ENCODE results near the gene MTCL1. TPM values are rescaled to one million over a fixed set of nuclear protein-coding genes. Genes with fewer than 3 reads are reported as not detected.

The MTCL1 gene
- total and polyA plus RNA-seq, 10 donors, result 1.6 to 7.5 (median 3.9) TPM

DNA sequence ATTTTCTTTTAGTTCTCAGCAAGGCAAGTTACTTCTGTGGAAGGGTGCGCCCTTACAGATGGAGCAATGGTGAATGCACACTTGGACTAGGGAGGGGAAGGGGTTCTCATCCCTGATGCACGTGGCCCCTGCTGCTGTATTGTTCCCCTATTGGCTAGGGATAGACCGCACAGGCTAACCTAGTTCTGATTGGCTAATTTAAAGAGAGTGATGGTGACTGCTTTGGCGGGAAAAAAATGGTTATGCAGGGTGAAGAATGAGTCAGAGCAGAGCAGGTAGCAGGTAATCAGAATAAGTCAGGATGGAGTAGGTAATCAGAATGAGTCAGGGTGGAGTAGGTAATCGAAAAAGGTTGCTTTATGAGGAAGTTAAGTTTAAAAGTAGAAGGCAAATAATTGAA lies 171.5 kb downstream of the MTCL1 start:
- Histone ChIP-seq H3K9me3 (peaks cover 0 to 10% (median 6%) of the 10 kb centered on the region in 8 donors), H3K4me1 (no peaks in the 10 kb centered on the region), H3K27me3 (replicated peaks in 1 of 7) (peaks cover 0 to 4% (median 0%) of the 10 kb centered on the region in 7 donors), H3K4me3 (no peak overlapping the region), H3K36me3 (no peaks in the 10 kb centered on the region), H3K27ac (no peak overlapping the region)
- no peak for DNase-seq
- 81 to 87% (median 82%) methylated on average over 5 of the region's 5 CpGs for WGBS, 5 donors
- TF ChIP-seq POLR2AphosphoS5 (IDR thresholded peaks at IDR 0.05) (no peak), POLR2A (IDR thresholded peaks at IDR 0.05) (no peak)
- TF ChIP-seq, protein P1, sequence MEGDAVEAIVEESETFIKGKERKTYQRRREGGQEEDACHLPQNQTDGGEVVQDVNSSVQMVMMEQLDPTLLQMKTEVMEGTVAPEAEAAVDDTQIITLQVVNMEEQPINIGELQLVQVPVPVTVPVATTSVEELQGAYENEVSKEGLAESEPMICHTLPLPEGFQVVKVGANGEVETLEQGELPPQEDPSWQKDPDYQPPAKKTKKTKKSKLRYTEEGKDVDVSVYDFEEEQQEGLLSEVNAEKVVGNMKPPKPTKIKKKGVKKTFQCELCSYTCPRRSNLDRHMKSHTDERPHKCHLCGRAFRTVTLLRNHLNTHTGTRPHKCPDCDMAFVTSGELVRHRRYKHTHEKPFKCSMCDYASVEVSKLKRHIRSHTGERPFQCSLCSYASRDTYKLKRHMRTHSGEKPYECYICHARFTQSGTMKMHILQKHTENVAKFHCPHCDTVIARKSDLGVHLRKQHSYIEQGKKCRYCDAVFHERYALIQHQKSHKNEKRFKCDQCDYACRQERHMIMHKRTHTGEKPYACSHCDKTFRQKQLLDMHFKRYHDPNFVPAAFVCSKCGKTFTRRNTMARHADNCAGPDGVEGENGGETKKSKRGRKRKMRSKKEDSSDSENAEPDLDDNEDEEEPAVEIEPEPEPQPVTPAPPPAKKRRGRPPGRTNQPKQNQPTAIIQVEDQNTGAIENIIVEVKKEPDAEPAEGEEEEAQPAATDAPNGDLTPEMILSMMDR (IDR thresholded peaks at IDR 0.05 in 8 of 11, conservative IDR thresholded peaks at IDR 0.05 in 3 of 11), result no peak
- intact Hi-C loops (cut with DNase I; ENCODE audit: low total_unique reads), result no loop called here

DNA sequence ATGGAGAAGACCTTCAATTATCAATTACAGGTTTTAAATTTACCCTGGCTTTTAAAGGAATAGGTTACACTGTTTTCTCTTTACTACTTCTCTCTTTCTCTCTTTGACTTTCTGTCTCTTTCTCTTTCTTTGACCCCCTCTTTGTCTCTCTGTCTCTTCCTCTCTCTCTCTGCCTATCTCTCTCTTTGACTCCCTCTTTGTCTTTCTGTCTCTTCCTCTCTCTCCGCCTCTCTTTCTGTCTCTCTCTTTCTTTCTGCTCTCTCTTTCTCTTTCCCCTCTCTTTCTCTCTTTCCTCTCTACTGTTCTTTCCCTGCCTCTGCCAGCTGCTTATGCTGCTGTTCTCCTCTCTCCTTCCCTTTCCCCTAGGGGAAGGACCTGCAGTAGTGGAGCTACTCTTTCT lies 175.7 kb downstream of the MTCL1 start:
- no peak for DNase-seq
- no peaks in the 10 kb centered on the region for H3K27me3 ChIP-seq (replicated peaks in 1 of 7)
- no peaks in the 10 kb centered on the region for H3K36me3 ChIP-seq

More for the DNA sequence above, 175.7 kb downstream of the MTCL1 start:
- Histone ChIP-seq H3K4me3 (no peak overlapping the region), H3K9me3 (peaks cover 0 to 39% (median 31%) of the 10 kb centered on the region in 8 donors), H3K4me1 (no peaks in the 10 kb centered on the region), H3K27ac (no peak overlapping the region)
- intact Hi-C loops (cut with DNase I; ENCODE audit: low total_unique reads), result no loop called here
- WGBS, 5 donors, result 90 to 100% (median 95%) methylated on average over 1 of the region's 1 CpG
- TF ChIP-seq, protein P1 (IDR thresholded peaks at IDR 0.05 in 8 of 11, conservative IDR thresholded peaks at IDR 0.05 in 3 of 11), result no peak
- TF ChIP-seq POLR2AphosphoS5 (IDR thresholded peaks at IDR 0.05), result no peak
- TF ChIP-seq POLR2A (IDR thresholded peaks at IDR 0.05), result no peak

Small RNA genes lying within 50 kb of the gene (small RNA-seq; reads per million reads assigned to genes)
- 0 reads per million in 4 donors for gene RF00019

Other genes starting within 250 kb of the MTCL1 start
- 10 to 100 TPM; 33.4 to 56.5 (median 47.5) TPM for gene RAB12, start 96.1 kb upstream of the MTCL1 start, total RNA-seq
- 10 to 100 TPM; 26.0 to 33.5 (median 28.9) TPM for gene RAB12, start 96.1 kb upstream of the MTCL1 start, polyA plus RNA-seq